Stomach (tissue), 9 donors: Measurements from ENCODE around the gene SECISBP2L. TPM values are rescaled to one million over a fixed set of nuclear protein-coding genes. Genes with fewer than 3 reads are reported as not detected.

Experiments used
- DNase-seq, 2 donors: peaks; one replicate each; pipeline versions ENCODE4 v3.0.0 to v3.0.0-alpha.2; 2013 to 2019
- H3K27ac ChIP-seq, 5 donors: fragments of 200-600 bp in 4 of 5; sonication (generic) in 4 of 5; one replicate each; pipeline ENCODE4 v1.5.1; 2013 to 2019; ENCODE audit warnings: mild to moderate bottlenecking in 1 of 5, moderate library complexity in 1 of 5
- H3K27me3 ChIP-seq, 3 donors: fragments of 200-600 bp; sonication (generic); one replicate each; pipeline ENCODE4 v1.5.1; 2017 to 2019; ENCODE audit warnings: mixed run types in 1 of 3
- H3K36me3 ChIP-seq, 4 donors: fragments of 200-600 bp; sonication (generic); 1 replicate in 3 of 4; 2 replicates in 1 of 4; pipeline ENCODE4 v1.5.1; 2016 to 2019
- H3K4me1 ChIP-seq, 4 donors: fragments of 200-600 bp; sonication (generic); one replicate each; pipeline ENCODE4 v1.5.1; 2016 to 2019
- H3K4me3 ChIP-seq, 4 donors: fragments of 200-600 bp; sonication (generic) in 3 of 4; one replicate each; pipeline ENCODE4 v1.5.1; 2016 to 2019; ENCODE audit warnings: mild to moderate bottlenecking in 1 of 4
- H3K9me3 ChIP-seq, 4 donors: fragments of 200-600 bp; sonication (generic); one replicate each; pipeline ENCODE4 v1.5.1; 2016 to 2019
- EP300 ChIP-seq: sonication (generic); formaldehyde crosslinking; IDR thresholded peaks from one replicate; pipeline ENCODE4 v1.6.1; 2017; ENCODE audit warnings: antibody characterized with exemption
- POLR2A ChIP-seq, 4 donors: fragments of 450-650 bp; IDR thresholded peaks; one replicate each; pipeline ENCODE4 v1.6.1; 2016; ENCODE audit warnings: antibody characterized with exemption in 4 of 4, control low read depth in 2 of 4, mild to moderate bottlenecking in 1 of 4, moderate library complexity in 1 of 4
- POLR2AphosphoS5 ChIP-seq, 3 donors: sonication (generic); formaldehyde crosslinking; IDR thresholded peaks; one replicate each; pipeline ENCODE4 v1.6.1; 2016; ENCODE audit warnings: antibody characterized with exemption in 3 of 3
- WGBS, 5 donors: extraction: QIAGEN DNeasy Blood & Tissue Kit in 3 of 5; methylation state at CpG; one replicate each; pipeline versions ENCODE4 v1.1.5 to v1.1.7; 2013 to 2018; 5-methylcytosine and 5-hydroxymethylcytosine counted together
- intact Hi-C: fragments of 100-400 bp; cut with DNase I; formaldehyde crosslinking; loops from one replicate; pipeline ENCODE4 v1.15.1; 2023; ENCODE audit warnings: low total_unique reads
- polyA plus RNA-seq, 3 donors: library from polyadenylated mRNA; stranded (reverse); fragments of 200-250 nt; gene quantifications; one replicate each; pipeline ENCODE4 v1.2.3, GENCODE V29; 2013
- total RNA-seq, 5 donors: library from RNA; depleted of rRNA; stranded (reverse); fragments of >200 nt; gene quantifications; one replicate each; pipeline versions ENCODE4 v1.1.0 to v1.2.3, GENCODE V29; 2014 to 2016
- TF ChIP-seq, protein P1 (sequence below), 7 experiments: fragments of 450-650 bp in 4 of 7; fragments of 200-600 bp in 3 of 7; sonication (generic) in 3 of 7; IDR thresholded peaks; one replicate each; pipeline ENCODE4 v1.5.1; 2016 to 2019; ENCODE audit warnings: antibody characterized with exemption in 7 of 7, control low read depth in 2 of 7, mild to moderate bottlenecking in 1 of 7
- donor health status: healthy with polysubstance abuse.
- donor health status: Bipolar disorder and iron deficiency.
- donor health status: healthy.

Gene SECISBP2L
- total and polyA plus RNA-seq, 8 donors: 6.4 to 113 (median 25.4) TPM

DNA sequence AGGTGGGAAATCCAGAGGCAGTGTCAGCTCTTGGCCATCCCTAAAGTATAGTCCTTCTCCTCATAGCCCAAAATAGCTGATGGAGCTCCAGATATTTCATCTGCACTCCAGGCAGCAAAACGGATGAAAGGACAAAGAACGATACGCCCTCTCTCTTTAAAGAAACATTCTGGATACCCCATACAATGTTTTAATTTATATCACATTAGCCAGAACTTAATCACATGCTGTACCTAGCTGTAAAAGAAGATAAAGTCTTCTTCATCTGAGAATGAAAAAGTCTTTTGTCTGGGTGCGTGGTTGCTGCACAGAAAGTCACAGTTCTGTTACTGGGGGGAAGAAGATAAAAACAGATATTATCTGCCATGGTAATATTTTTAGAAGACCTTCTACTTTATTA lies 78.2 kb downstream of the SECISBP2L start:
- H3K27me3 ChIP-seq: peaks cover 0 to 31% (median 20%) of the 10 kb centered on the region in 3 donors
- intact Hi-C loops: no loop called here
- H3K27ac ChIP-seq: no peak overlapping the region
- H3K4me3 ChIP-seq: no peak overlapping the region
- TF ChIP-seq POLR2AphosphoS5 (IDR thresholded peaks at IDR 0.05) (no peak), POLR2A (IDR thresholded peaks at IDR 0.05) (no peak)
- no peaks in the 10 kb centered on the region for H3K36me3 ChIP-seq
- no peak for DNase-seq
- H3K4me1 ChIP-seq: peaks cover 0 to 16% (median 13%) of the 10 kb centered on the region in 4 donors
- no peaks in the 10 kb centered on the region for H3K9me3 ChIP-seq
- 81 to 93% (median 85%) methylated on average over 4 of the region's 4 CpGs for WGBS, 5 donors

DNA sequence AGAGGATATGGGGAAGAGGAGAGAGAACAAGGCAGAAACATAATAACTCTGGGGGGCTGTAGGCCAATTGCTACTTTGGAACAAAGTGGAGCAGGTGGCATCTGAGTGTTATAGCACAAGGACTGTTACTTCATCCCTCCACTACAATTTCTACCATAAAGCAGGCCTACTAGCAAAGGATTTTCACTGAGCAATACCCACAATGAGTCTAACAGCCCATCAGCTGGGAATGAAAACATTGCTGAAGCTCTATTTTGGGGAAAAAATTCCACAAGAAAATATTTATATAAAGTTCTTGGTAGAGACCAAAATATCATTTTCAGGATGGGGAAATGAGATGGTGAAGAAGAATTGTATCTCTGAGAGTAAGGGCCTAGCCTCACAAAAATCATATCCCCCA lies 78.9 kb downstream of the SECISBP2L start:
- Histone ChIP-seq H3K4me1 (peaks cover 0 to 23% (median 20%) of the 10 kb centered on the region in 4 donors), H3K9me3 (no peaks in the 10 kb centered on the region), H3K36me3 (no peaks in the 10 kb centered on the region), H3K4me3 (no peak overlapping the region), H3K27ac (no peak overlapping the region), H3K27me3 (peaks cover 0 to 38% (median 27%) of the 10 kb centered on the region in 3 donors)
- intact Hi-C loops: no loop called here
- TF ChIP-seq, protein P1, sequence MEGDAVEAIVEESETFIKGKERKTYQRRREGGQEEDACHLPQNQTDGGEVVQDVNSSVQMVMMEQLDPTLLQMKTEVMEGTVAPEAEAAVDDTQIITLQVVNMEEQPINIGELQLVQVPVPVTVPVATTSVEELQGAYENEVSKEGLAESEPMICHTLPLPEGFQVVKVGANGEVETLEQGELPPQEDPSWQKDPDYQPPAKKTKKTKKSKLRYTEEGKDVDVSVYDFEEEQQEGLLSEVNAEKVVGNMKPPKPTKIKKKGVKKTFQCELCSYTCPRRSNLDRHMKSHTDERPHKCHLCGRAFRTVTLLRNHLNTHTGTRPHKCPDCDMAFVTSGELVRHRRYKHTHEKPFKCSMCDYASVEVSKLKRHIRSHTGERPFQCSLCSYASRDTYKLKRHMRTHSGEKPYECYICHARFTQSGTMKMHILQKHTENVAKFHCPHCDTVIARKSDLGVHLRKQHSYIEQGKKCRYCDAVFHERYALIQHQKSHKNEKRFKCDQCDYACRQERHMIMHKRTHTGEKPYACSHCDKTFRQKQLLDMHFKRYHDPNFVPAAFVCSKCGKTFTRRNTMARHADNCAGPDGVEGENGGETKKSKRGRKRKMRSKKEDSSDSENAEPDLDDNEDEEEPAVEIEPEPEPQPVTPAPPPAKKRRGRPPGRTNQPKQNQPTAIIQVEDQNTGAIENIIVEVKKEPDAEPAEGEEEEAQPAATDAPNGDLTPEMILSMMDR (IDR thresholded peaks at IDR 0.05): no peak
- TF ChIP-seq EP300: no peak
- no peak for TF ChIP-seq POLR2AphosphoS5 (IDR thresholded peaks at IDR 0.05)
- TF ChIP-seq POLR2A (IDR thresholded peaks at IDR 0.05): no peak
- DNase-seq: no peak

DNA sequence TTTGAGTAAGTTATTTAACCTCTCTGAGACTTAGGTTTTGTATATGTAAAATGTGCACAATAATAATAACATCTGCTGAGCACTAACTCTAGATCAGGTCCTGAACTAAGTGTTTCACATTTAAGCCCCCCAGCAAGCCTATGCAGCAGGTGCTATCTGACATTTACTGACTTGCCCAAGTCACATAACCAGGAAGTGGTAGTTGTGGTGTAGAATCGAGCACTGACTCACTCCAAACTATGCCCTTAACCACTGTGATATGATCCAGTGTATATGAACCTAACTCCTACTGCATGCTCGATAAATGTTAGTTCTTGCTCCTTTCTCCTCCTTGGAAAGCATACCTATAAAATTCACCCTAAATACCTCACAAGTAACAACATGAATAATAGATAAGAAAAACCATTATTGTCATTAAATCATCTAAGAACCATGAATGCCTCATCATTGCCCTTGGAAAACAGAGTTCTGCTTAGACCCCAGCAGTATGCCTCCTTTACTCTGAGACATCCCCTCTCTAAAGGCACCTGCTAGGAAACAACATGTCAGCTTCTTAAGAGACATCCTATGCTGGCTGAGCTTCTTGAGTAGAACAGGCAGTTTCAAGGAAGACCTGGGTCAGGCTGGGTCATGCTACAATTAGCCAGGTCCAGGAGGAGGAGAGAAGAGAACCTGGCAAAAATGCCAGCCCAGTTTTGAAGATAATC lies 79.5 kb downstream of the SECISBP2L start:
- Histone ChIP-seq H3K4me3 (no peak overlapping the region), H3K4me1 (peaks cover 0 to 23% (median 20%) of the 10 kb centered on the region in 4 donors), H3K27ac (no peak overlapping the region), H3K36me3 (no peaks in the 10 kb centered on the region), H3K9me3 (no peaks in the 10 kb centered on the region), H3K27me3 (peaks cover 0 to 43% (median 29%) of the 10 kb centered on the region in 3 donors)
- 43 to 62% (median 52%) methylated on average over 2 of the region's 2 CpGs for WGBS, 5 donors
- no peak for DNase-seq
- intact Hi-C loops: no loop called here
- TF ChIP-seq POLR2A (IDR thresholded peaks at IDR 0.05): no peak

DNA sequence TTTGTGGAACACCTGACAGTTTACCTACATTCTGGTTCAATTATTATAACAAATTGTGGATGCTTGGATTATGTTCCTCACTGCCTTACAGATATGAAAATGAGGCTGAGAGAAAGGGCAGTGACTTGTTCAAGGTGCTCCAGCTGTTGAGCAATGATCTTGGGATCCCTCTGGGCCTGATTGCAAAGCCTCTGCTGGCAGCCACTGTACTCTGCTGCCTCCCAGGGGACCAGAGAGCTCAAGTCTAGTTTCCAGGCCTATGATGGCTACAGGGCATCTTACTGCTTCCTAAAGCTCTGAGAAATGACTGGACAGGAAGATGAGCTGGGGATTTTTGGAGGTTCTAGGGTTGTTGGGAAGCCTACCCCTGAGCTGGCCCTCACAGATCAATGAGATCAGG lies 80.3 kb downstream of the SECISBP2L start:
- Histone ChIP-seq H3K27ac (no peak overlapping the region), H3K4me3 (no peak overlapping the region), H3K36me3 (no peaks in the 10 kb centered on the region), H3K27me3 (peaks cover 0 to 43% (median 29%) of the 10 kb centered on the region in 3 donors), H3K9me3 (no peaks in the 10 kb centered on the region), H3K4me1 (peaks cover 0 to 23% (median 20%) of the 10 kb centered on the region in 4 donors)
- intact Hi-C loops: no loop called here
- no peak for TF ChIP-seq POLR2A (IDR thresholded peaks at IDR 0.05)
- TF ChIP-seq, protein P1 (IDR thresholded peaks at IDR 0.05): no peak
- TF ChIP-seq POLR2AphosphoS5 (IDR thresholded peaks at IDR 0.05): no peak
- no peak for TF ChIP-seq EP300
- DNase-seq: no peak

DNA sequence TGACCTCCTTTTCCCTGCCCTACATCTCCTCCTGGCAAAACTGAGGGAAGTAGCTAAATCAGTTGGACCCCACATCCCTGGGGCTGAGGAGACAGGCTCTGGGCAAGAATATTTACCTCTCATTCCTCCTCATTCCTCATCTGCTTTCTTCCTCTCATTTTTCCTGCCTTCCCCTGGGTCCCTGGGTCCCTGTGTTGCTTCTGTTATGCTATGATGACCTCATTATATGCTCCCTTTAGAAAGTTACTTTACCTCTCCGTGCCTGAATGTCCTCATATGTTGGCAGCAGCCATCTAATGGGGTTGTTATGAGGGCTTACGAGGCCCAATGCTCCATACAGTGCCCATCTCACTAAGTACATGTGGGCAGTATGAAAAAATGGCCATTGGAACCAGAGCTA lies 81.3 kb downstream of the SECISBP2L start:
- H3K4me1 ChIP-seq: peaks cover 0 to 23% (median 20%) of the 10 kb centered on the region in 4 donors
- H3K27ac ChIP-seq: no peak overlapping the region
- 76 to 84% (median 80%) methylated on average over 2 of the region's 2 CpGs for WGBS, 5 donors
- intact Hi-C loops: no loop called here
- no peaks in the 10 kb centered on the region for H3K9me3 ChIP-seq
- H3K36me3 ChIP-seq: no peaks in the 10 kb centered on the region
- DNase-seq: no peak
- no peak overlapping the region for H3K4me3 ChIP-seq
- peaks cover 0 to 43% (median 29%) of the 10 kb centered on the region in 3 donors for H3K27me3 ChIP-seq
- TF ChIP-seq EP300 (no peak), POLR2A (IDR thresholded peaks at IDR 0.05) (no peak), POLR2AphosphoS5 (IDR thresholded peaks at IDR 0.05) (no peak)
- TF ChIP-seq, protein P1 (IDR thresholded peaks at IDR 0.05): no peak
